GM12865 (cell line): Measurements from ENCODE around the gene IL10.

Experiments
- DNase-seq: peaks from one replicate; pipeline ENCODE4 v3.0.0; 2010; ENCODE audit warnings: low read depth
- H3K4me3 ChIP-seq: 2 replicates; pipeline ENCODE4 v1.5.1; 2011; ENCODE audit warnings: mild to moderate bottlenecking, low read depth, low read length, control low read depth
- CTCF ChIP-seq: IDR thresholded peaks from 2 replicates; pipeline ENCODE4 v1.5.1; 2011; ENCODE audit warnings: low read length, control low read depth, low read depth, inconsistent platforms; ENCODE audit not compliant: insufficient read depth; ENCODE audit errors: missing control alignments

IL10 gene

GRCh38 chr1:206729050-206729449 is 43.2 kb downstream of the IL10 start:
- no peak for DNase-seq
- H3K4me3 ChIP-seq = no peak overlapping the region
- no peak for TF ChIP-seq CTCF

DNA sequence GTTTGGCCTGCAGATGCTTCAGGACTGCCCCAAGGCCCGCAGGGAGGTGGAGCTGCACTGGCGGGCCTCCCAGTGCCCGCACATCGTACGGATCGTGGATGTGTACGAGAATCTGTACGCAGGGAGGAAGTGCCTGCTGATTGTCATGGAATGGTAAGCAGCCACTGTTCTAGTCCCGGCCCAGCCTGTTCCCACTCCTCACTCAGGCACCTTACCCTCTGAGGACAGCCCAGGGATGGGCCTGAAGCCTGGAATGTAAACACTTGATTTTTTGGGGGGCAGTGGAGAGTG is 43.7 kb downstream of the IL10 start:
- DNase-seq = no peak
- no peak for TF ChIP-seq CTCF
- no peak overlapping the region for H3K4me3 ChIP-seq

DNA sequence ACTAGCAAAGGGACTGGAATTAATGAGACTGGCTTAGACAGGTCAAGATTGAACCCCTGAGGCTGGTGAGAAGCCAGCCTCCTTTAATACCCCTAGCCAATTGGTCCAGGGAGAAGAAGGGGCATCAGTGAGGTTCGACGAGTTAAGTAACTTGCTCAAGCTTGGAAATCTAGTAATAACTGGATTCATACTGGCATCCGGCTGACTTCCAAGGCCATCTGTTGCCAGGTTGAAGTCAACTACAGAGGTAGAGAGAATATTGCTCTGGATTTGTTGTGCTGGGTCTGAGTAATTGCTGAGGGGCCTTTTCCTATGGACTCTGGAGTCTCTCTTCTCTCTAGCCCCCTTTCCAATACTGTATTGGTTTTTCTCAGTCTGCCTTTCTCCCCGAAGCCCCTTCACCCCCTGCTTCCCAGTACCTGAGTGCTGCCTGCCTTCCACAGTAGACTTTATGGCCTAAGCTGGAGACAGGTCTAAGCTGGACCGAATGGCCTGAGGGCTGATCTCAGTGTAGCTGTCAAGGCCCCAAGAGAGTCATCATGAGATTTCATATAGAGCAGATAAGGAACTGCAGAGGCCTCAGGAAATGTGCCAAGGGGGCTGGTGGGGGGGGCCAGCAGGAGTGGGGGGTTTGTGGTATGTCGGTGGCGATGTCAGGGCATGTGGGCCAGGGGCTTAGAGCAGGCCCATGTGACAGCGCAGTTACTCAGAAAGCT is 44.2 kb downstream of the IL10 start:
- no peak for DNase-seq
- no peak for TF ChIP-seq CTCF
- no peak overlapping the region for H3K4me3 ChIP-seq

DNA sequence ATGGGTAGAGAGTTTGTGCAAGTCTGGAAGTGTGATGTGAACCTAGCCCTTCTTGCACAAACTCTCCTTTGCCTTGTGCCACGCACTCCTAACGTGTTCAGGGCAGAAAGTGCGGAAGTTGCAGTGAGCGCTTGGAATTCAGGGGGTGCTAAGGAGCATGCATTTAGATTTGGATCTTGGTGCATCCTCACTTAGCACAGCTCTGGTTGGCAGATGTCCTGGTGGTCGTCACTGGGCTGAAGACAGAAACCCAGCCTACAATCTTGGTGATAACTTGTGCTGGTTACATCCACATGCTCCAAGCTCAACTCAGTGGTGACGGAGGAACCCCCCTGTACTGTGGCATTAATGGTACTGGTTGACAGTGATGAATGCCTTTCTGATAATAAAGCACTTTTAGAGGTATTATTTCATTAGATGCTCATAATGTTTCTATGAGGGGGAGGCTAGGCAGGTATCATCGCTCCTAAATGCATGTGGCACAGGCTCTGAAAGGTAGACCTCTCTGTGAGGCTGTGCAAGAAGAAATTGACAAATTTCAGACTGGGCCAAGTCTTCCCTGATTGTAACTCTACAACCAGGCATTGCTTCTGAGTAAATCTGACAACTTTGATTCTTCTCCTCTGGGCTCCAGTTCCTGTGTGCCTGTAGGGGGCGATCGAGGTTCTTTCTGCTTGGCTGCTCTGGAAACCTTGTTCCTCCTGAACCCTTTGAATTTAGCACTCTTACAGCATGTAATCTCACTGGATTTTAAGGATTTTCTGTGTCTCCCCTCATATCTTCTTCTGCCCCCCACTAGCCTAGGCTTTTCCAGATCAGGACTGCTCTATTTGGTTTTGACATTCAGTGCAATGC is 47.0 kb downstream of the IL10 start:
- DNase-seq = peak; percentile 78
- TF ChIP-seq CTCF = peak; percentile 80
- no peak overlapping the region for H3K4me3 ChIP-seq

DNA sequence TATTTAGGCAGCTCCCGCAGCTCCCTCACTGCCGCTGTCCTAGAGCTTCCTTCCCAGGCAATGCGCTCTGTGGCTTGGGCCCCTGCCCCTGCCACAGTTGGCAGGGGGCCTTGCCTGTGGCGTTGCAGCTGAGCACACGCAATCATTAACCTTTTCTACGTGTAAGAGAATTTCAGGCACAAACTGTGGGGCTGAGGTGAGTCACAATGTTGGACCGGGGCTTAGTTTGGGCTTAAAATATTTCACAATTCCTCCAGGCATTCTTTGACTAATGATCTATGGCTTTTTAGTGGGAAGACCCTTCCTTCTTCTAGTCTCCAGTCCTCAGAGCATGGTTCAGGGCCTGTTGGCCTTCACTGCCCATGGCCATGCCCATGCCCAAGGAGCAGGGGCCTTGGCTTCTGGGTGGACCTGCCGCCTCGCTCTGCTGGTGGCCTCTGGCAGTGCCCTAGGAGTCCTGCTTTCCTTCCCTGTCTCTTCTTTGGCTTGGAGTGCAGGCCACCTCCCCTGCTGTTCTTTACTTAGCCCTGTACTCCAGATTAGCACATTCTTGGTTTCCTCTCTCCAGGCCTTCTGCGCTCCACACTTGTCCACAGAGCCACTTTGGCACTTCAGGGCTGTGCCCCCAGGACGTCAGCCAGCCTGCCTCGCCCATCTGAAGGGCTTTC is 48.4 kb downstream of the IL10 start:
- no peak overlapping the region for H3K4me3 ChIP-seq
- DNase-seq = no peak
- TF ChIP-seq CTCF = no peak

DNA sequence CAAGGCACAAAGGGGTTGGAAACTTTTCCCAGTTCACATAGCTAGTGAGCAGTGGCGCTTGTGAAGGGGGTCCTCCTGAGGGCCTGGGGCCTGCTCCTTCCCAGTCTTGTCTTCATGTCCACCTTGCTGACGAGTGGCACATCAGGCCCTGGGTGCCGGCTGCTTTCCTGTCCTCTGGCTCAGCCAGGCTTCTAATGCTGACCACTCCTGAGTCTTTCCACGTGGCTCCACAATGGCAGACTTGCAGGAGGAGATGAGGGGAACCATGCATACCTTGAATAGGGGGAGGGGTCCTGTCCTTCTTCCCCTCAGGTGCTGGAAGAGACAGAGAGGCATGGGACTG is 48.9 kb downstream of the IL10 start:
- no peak overlapping the region for H3K4me3 ChIP-seq

More for the DNA sequence above, 48.9 kb downstream of the IL10 start:
- no peak for TF ChIP-seq CTCF
- DNase-seq = no peak
